Nephron progenitor cell (in vitro differentiated cells): ENCODE measurements around the gene SEMA3C.
A peak's percentile ranks its signal among the peaks of the same experiment; 100 is the strongest.

Source experiments
- DNase-seq: peaks from one replicate; pipeline ENCODE4 v3.0.0; 2021
- H3K27ac Mint-ChIP-seq: 2 replicates; pipeline ENCODE4 v1.8.0; 2021; ENCODE audit warnings: mild to moderate bottlenecking, moderate library complexity, mixed read lengths
- H3K27me3 Mint-ChIP-seq: 2 replicates; pipeline ENCODE4 v1.8.0; 2021; ENCODE audit warnings: mild to moderate bottlenecking, low read depth, mixed read lengths; ENCODE audit not compliant: poor library complexity
- H3K36me3 Mint-ChIP-seq: 2 replicates; pipeline ENCODE4 v1.8.0; 2021; ENCODE audit warnings: low read depth, mixed read lengths
- H3K4me1 Mint-ChIP-seq: 2 replicates; pipeline ENCODE4 v1.8.0; 2021; ENCODE audit warnings: mixed read lengths
- H3K4me3 Mint-ChIP-seq: 2 replicates; pipeline ENCODE4 v1.8.0; 2021; ENCODE audit warnings: mild to moderate bottlenecking, moderate library complexity, mixed read lengths
- H3K9me3 Mint-ChIP-seq: 2 replicates; pipeline ENCODE4 v1.8.0; 2021; ENCODE audit warnings: mild to moderate bottlenecking, moderate library complexity, mixed read lengths
- TF ChIP-seq, protein P1 (sequence below): fragments of 200-600 bp; sonication (generic); IDR thresholded peaks from 2 replicates; pipeline ENCODE4 v1.5.0; 2021; ENCODE audit warnings: antibody characterized with exemption

Gene SEMA3C

DNA sequence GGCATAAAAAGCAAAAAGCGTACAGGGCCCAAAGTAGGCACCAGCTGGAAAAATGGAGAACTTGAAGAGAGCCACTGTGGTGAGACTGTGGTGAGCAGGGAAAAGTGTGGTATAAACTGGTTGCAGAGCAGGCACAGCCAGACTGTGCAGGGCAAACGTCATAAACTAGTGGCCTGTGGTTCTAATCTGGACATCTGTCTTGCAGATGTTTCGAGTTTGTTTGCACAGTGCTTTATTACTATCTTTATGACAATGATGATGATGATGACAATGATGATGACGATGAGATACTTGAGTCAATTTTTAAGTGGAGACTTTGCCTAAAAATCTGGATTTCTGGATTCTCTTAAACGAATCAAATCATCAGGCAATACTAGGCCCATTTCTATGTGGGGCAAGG, 45.7 kb downstream of the SEMA3C start:
- TF ChIP-seq, protein P1, sequence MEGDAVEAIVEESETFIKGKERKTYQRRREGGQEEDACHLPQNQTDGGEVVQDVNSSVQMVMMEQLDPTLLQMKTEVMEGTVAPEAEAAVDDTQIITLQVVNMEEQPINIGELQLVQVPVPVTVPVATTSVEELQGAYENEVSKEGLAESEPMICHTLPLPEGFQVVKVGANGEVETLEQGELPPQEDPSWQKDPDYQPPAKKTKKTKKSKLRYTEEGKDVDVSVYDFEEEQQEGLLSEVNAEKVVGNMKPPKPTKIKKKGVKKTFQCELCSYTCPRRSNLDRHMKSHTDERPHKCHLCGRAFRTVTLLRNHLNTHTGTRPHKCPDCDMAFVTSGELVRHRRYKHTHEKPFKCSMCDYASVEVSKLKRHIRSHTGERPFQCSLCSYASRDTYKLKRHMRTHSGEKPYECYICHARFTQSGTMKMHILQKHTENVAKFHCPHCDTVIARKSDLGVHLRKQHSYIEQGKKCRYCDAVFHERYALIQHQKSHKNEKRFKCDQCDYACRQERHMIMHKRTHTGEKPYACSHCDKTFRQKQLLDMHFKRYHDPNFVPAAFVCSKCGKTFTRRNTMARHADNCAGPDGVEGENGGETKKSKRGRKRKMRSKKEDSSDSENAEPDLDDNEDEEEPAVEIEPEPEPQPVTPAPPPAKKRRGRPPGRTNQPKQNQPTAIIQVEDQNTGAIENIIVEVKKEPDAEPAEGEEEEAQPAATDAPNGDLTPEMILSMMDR = no peak
- Mint-ChIP-seq H3K36me3 (peaks cover 37% of the 10 kb centered on the region), H3K9me3 (no peaks in the 10 kb centered on the region), H3K27me3 (no peaks in the 10 kb centered on the region), H3K27ac (no peak overlapping the region), H3K4me3 (no peak overlapping the region), H3K4me1 (peaks cover 43% of the 10 kb centered on the region)
- no peak for DNase-seq

DNA sequence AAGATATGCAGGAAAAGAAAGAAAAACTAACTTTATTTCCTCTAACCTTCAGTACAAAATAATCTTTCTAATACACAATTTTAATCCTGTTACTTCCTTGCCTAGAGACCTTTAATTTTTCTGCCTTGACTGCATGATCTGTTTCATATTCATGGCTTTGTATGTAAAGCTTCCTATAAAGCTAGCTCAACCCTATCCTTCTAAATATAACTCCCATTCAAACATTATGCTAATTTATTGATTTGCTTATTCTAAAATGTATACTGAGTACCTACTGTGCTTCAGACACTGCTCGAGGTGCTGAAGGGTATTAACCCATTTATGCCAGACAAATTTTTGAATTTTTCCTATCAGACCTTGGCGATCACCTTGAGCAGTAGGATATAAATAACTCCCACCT, 47.6 kb downstream of the SEMA3C start:
- H3K4me1 Mint-ChIP-seq = peaks cover 30% of the 10 kb centered on the region
- H3K9me3 Mint-ChIP-seq = no peaks in the 10 kb centered on the region
- TF ChIP-seq, protein P1 = no peak
- H3K27me3 Mint-ChIP-seq = no peaks in the 10 kb centered on the region
- DNase-seq = no peak
- peaks cover 32% of the 10 kb centered on the region for H3K36me3 Mint-ChIP-seq
- H3K4me3 Mint-ChIP-seq = no peak overlapping the region
- H3K27ac Mint-ChIP-seq = peak overlapping the region; percentile 81

DNA sequence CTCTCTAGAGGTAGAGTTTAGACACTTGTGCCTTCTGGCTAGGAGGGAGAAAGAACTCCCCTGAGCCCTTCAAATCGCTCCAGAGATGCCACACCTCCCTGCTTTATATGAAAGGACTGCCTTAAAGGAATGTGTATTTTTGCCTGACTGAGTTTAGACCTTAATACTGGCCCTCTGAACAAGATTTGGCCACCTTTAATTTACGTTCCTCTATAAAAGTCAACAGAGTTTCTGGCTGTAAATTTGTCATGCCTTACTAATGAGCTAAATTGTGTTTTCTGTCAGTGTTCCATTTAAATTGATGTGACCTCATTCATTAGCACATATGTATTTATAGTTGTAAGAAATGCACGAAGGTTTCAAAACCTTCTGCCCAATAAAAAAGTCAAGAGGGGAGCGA, 48.0 kb downstream of the SEMA3C start:
- Mint-ChIP-seq H3K27me3 (no peaks in the 10 kb centered on the region), H3K36me3 (peaks cover 31% of the 10 kb centered on the region), H3K27ac (peak overlapping the region; percentile 81), H3K4me1 (peaks cover 29% of the 10 kb centered on the region), H3K4me3 (no peak overlapping the region), H3K9me3 (no peaks in the 10 kb centered on the region)
- no peak for DNase-seq
- TF ChIP-seq, protein P1 = no peak

DNA sequence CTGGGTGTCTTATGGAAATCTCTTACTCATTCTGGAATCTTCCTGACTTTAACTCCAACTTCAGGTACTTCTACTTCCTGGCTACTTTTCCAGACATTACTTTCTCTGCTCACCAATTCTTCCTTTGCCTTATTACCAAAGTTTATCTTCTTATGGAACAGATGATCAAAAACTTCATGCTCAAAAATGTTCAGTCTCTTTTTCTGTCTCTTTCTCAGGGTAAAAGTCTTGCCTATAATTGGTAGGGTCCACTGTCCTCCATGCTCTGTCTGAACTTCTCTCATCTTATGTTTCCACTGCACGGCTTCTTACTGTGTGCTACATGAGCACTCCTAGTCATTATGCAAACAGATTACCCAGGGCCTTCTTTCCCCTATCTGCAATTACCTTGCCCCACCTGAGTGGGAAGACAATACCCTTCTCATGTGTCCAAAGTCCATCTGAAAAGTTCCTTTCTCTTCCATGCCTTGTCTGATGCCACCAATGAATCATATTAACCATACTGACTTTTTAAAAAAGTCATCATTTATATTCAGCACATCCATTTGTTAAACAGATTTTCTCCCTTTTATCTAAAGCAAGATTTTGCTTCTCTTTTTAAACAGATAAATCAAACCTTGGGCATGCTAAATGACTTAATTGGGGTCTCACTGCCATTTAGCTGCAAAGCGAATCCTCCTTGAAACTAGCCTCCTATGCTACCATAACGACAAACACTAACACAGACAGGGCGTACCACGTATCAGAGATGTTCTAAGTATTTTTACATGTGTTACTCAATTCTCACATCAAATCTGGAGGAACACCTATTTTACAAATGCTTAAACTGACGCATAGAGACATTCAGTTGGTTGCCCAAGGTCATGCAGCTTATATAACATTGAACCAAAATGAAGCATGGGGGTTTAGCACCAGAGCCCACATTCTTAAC, 48.8 kb downstream of the SEMA3C start:
- Mint-ChIP-seq H3K27me3 (no peaks in the 10 kb centered on the region), H3K27ac (peak overlapping the region; percentile 49), H3K9me3 (no peaks in the 10 kb centered on the region), H3K4me3 (no peak overlapping the region), H3K4me1 (peaks cover 23% of the 10 kb centered on the region), H3K36me3 (peaks cover 29% of the 10 kb centered on the region)
- DNase-seq = no peak
- TF ChIP-seq, protein P1 = no peak

DNA sequence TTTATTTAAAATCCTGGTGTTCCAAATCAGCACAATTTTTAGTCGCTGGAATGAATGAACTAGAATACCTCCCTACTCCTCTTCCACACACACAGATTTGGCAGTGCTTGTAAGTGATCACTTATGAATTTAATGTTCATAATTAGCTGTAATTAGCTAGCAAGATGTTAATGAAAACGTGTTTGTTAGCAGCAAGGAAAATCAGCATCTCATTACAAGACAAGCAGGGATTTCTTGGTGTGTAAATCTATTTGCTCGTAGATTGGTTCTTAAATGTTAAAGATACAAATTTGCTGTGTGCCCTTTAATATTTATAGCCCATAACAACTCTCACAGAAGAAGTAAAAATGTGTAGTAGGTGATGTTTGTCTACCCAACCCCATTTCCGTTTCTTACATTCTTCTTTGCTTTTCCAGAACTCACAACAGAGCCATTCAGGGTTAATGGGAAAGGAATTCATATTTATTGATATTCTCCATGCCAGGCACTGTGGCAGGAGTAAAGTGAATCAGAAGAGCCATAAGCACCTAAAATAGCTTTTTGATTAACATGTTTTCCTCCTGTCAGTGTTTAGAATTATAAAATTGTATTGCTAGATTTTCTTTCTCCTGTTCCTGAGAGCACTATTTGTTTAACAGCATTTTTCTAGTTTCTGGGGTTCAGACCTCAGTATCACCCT, 49.6 kb downstream of the SEMA3C start:
- H3K27me3 Mint-ChIP-seq = no peaks in the 10 kb centered on the region
- H3K27ac Mint-ChIP-seq = peak overlapping the region; percentile 61
- TF ChIP-seq, protein P1 = no peak
- peaks cover 23% of the 10 kb centered on the region for H3K4me1 Mint-ChIP-seq
- H3K36me3 Mint-ChIP-seq = peaks cover 33% of the 10 kb centered on the region
- H3K9me3 Mint-ChIP-seq = no peaks in the 10 kb centered on the region
- no peak for DNase-seq
- H3K4me3 Mint-ChIP-seq = no peak overlapping the region
